ENCODE data around the gene TASP1.

Gene TASP1

DNA sequence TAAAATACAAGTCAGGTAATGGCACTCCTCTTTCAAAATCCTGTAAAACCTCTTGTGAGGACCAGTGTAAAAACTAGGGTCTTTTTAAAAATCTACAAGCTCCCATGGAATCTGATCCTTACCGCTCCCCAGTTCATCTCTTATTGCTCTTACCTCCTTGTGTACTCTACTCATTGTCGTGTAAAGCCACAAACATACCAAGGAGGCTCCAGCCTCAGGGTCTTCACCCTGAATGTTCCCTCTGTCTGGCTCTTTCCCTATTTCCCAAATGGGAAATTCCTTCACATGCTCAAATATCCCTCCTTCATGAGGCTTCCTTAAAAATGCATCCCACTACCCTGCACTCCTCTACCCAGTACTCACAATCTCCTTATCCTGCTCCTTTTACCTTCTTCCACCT is 67.1 kb downstream of the TASP1 start:
- DNase-seq (ENCODE audit: low spot score), result no peak

DNA sequence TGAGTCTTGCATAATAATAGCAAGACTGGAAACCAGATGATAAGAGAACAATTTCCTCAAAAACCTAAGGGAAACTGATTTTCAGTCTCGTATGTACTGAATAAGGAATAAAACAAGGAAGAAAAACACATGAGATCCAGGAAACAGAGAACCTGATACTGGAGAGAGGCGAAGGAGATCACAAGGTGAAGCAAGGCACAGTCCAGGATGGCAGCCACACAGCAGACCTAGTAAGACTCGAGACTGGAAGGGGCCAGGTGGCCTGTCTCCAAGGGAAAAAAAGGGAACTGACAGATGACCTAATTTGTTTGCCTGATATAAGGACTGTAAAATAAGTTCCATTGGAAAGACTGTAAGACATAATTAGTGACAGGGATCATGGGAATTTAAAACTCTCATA is 71.1 kb downstream of the TASP1 start:
- DNase-seq (ENCODE audit: low spot score), result no peak

DNA sequence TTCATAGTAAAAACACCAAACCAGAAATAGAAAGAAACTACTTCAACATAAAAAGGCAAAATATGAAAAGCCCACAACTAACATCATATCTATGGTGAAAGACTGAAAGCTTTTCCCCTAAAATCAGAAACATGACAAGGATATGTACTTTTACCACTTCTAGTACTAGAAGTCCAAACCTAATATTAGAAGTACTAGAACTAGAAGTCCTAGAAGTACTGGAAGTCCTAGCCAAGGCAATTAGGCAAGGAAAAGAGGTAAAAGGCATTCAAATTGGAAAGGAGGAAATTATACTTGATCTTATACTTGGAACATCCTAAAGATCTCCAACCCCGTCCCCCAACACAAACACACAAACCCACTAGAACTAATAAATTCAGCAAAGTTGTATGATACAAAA is 74.9 kb downstream of the TASP1 start:
- DNase-seq (ENCODE audit: low spot score), result no peak

DNA sequence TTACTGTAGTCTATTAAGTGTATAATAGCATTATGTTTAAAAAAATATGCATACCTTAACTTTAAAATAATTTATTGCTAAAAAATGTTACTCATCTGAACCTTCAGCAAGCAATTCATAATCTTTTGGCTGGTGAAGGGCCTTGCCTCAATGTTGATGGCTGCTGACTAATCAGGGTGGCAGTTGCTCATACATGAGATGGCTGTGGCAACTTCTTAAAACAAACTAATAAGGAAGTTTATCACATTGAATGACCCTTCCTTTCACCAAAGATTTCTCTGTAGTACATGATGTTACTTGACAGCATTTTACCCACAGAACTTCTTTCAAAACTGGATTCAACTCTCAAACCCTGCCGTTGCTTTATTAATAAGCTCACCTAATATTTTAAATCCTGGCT is 84.0 kb downstream of the TASP1 start:
- DNase-seq (ENCODE audit: low spot score), result no peak

DNA sequence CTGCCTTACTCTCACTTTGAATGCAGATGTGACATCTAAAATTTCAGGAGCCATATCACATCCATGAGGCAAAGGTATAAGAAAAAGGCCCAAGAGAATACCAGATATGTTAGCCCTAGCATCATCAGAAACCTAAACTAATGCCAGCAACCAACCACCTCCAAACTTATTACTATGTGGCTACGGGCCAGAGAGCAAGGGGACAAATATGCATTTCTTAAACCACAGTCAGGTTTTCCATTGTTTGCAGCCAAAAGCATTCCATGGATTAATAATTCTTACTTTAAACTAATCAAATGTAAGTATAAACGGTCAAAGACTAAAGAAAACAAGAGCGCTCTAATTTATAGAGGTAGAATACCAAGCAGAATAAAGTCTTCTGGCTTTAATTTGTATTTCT is 84.7 kb downstream of the TASP1 start:
- DNase-seq (ENCODE audit: low spot score), result no peak

DNA sequence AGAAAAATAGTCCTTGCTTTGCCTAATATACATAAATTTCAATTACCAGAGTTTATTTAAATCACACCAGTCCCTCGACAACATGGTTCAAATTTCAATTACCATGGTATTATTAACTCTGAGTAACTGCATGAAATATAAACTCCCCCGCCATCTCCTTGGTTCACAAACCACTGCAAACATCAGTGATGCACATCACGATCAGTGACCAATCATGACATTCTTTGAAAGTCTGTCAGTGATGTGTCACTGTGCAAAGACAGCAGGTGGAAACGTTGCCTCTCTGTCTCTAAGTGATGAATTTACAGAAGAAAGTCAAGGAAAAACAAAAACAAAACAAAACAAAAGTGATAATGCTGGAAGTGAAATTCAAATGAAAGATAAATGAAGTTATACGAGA is 86.7 kb downstream of the TASP1 start:
- no peak for DNase-seq (ENCODE audit: low spot score)

DNA sequence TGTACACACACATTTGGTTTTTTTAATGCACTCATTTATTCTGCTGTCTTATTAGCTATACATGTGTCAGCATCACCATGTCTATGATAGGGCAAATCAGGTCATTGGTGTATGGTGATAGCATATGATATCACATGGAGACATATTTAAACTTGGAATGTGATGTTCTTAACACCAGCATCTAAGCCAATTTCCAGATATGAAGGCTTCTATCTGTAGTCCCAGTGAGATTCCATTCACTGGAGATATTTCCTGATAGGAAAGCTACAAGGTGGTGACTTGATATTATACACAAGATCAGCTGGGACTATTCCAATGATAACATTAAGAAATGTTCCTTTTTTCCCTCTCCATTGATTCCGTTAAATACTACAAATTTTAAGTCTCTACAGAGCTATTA is 89.3 kb downstream of the TASP1 start:
- no peak for DNase-seq (ENCODE audit: low spot score)

DNA sequence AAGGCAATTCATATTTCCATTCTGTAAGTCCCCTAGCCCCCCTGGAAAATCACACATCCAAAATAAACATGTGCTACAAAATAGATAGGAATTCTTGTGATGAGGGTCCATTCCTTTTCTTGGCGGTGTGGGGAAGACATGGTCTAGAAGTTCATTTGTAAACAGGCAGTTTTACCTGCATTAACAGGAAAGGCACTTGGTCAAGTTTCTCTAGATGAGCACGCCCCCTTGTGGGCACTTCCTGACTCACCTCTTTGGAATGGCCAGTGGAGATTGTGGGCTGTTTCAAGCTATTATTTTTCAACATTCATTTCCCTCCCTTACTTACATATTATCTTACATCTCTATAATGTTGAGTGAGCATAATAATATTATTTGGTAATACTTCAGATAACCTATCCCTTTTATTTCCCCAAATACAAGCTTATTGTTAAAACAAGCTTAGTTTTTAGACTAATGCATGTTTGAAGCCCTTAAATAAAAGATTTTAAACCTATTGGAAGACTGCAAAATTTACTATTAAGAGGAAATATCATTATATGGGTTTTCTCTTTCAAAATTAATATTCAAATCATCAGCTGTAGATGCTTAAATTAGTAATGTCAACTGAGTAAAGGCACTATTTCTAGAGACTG is 92.1 kb downstream of the TASP1 start:
- DNase-seq (ENCODE audit: low spot score), result peak; percentile 12

DNA sequence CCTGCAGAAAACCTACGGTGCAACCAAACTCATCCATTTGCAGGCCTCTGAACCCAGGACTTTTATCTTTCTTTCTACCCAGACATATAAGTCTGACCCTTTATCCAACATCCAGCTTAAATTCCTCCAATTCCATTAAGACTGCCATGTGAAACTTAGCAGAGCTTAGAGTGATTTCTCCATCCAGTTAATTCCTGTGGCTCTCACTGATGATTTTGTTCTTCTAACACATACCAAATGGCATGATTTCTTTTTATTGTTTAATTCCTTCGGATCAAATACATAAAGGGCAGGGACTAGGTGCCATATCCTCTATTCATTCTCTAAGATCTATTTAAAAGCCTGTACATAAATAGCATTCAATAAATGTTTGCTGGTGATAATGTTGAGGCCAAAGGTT is 92.9 kb downstream of the TASP1 start:
- DNase-seq (ENCODE audit: low spot score), result no peak

DNA sequence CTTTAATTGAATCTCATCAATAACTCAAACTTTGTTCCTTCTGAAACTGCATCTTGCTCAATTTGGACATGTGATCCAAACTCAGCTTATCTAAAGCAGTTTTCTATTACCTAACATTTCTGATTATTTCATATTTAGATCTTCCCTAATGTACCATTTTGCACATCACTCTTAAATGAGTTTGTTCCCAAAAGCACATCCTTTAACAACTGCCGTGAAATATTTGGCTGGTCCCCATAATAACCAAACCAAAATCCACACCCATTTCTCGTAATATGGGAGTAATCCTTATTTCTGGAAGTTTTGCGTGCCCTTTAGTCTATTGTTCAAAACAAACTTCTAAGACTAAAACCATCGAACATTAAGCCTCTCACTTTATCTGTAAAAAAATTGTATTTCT is 94.9 kb downstream of the TASP1 start:
- DNase-seq (ENCODE audit: low spot score), result no peak

DNA sequence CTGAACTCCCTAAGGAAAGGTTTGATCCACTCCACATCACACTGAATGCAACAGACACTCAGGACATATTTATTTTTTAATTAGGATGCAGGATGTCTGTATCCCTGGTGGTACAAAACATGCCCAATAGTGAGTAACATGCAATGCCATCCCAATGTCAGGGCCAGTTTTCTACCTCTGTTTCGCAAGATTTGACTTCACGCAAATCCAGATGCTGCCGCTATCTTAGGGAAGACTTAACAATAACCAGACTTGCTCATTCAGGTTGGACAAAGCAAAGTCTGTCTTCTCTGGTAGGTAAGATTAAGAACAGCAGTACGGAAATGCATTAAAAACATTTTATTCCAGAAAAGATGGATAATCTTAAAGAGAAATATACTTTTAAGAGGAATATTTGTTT is 103.1 kb downstream of the TASP1 start:
- no peak for DNase-seq (ENCODE audit: low spot score)

DNA sequence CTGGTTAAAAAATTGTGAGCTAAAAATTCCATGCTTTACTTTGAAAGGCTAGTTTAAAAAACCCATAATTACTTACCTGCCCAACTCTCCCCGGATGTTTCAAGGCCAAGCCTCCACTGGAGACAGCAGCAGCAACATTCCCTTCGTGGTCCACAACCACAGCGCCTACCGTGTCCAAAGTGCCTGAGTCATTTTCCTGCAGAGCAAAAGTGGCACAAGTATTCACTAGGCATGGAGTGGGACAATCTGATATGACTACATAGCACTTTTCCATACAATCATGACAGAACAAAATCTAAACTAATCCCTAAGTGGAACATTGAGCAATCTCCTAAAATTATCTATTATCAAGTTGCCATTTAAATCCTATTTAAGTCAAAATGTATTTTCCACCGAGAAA is 104.8 kb downstream of the TASP1 start:
- no peak for DNase-seq (ENCODE audit: low spot score)

DNA sequence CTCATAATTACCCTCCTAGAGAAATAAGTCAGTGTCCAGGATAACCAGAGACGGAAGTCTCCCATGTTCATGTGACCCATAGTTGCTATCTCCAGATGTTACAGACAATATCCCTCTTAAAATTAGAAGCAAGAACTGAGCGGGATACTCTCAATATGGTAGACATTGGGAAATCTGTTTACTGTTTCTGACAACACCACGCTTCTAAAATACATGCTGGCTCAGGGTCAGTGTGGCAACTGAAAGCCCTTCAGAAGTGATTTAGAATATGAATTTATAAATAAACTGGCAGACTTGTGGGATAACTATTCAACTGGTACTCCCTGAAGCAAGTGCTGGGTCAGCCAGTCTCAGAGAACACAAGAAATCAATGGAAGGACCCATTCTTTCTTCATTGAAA is 108.6 kb downstream of the TASP1 start:
- DNase-seq (ENCODE audit: low spot score), result no peak

DNA sequence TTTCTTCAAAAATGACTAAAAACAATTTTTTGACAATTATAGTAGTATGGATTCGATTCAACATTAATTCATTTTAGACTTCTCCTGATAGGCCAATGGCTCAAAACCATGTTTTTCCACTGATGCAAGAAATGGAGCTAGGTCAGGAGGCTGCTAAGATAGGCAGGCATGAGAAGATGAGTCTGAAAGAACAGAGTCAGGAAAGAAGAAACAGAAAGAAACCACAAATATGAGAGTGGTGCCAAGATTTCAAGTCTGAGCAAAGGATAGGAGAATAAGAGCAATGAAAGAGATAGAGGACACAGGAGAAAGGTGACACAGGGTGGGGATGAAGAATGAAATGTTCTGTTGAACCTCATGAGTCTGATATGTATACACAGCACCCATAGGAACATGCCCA is 112.2 kb downstream of the TASP1 start:
- no peak for DNase-seq (ENCODE audit: low spot score)

DNA sequence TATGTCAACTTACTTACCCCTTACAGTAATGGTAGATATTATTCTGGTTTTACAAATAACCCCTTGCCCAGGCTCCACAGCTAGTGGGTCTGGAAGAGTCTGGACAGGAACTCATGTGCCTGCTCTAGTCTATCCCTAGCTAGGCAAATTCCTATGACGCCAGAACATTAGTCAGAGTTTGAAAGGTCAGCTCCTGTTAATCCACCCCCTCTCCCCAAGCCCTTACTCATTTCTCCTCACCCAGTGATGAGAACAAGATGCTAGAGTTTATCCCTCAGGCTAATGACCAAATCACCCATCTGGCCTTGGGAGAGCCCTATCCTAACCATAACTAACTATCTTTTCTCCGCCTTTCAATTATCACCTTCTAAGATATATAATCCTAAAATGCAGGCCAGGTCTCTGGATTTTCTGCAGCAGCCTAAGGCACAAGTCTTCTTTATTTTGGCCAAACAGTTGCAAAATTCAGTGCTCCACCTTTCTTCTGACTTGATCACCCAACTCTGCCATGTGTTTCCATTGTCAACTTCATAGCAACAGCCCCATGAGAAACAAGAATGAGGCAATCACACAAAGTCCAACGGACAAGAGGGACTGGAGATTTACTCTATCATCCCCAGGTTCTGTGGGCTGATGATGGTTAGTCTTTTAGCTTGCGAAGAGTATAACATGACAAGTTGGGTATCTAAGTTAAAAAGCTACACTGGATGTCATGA is 113.3 kb downstream of the TASP1 start:
- no peak for DNase-seq (ENCODE audit: low spot score)

DNA sequence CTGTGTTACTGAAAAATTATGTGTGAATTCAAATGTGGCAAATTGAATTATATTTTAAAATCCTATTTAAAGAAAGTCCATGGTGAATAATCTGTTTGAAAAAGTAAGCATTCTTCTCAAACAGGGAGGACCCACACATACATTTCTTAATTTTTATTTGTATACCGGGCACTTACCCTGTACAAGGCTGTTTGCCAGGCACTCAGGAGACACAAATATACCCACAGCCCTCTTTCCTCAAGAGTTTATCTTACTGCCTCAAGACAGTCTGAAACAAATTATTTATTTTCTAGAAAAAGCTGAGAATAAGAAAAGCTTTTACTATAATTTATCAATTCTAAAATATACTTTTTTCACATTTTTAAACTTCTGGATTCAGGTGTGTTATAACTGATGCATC is 114.4 kb downstream of the TASP1 start:
- no peak for DNase-seq (ENCODE audit: low spot score)

DNA sequence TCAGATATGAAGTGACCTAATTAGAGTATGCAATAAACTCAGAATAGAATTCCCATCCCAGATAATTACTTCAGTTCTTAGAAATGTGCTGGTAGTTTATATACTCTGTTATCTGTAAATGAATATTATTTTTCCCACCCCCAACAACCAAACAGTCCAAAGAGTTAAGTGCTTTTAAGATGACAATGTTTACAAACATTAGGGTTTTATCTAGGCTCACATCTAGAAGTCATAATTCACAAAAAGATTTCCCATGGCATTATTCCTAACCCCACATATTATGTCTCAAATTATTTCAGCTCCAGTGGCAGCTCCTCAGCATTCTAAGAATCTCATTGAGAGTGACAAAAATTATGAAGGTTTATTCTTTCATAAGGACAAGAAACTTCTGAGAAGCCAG is 120.9 kb downstream of the TASP1 start:
- no peak for DNase-seq (ENCODE audit: low spot score)

DNA sequence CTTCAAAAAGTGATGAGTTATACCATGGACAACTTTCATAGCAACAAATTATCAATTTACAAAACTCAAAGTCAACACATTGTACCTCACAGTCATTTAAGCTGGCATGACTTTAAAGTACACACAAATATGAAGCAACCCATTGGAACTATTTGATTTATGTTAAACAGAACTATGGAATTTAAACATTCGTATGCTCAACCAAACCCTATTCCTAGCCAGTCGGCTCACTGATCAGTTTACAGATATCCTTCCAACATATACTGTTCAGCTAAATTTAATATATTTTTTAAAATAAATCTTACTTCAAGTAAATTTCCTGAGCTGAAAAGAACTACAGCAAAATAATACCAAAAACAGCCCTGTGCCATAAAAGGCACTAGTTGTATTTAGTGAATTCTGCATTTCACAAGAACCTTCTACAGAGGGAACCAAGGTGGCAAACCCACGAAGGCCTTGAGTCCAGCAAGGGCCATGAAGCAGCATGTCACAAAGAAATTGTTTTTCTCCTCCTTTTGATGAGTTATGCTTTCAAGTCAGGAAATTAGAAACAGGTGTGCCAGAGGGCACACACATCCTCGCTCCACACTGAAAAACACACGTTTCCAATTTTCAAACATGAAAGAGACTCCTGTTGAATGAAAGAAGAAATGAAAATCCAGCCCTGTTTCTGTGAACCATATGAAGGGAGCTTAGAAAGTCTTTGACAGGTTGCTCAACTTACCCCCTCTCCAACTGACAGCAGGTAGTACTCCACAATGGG is 122.8 kb downstream of the TASP1 start:
- DNase-seq (ENCODE audit: low spot score), result no peak

DNA sequence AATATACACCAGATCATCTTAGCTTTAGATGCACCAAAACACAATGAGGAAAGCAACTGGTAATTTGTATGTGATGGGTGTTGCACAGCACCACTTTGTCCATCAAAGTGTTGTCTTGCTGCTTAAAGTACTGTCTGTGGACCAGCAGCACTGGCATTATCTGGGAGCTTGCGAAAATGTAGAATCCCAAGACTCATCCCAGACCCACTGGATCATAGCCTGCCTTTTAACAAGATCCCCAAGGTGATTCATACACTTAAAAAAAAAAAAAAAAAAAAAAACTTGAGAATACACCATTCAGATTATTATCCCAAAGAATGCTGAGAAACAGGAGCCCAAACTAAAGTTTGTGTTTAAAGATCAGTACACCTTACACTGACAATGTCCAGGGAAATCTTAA is 123.4 kb downstream of the TASP1 start:
- DNase-seq (ENCODE audit: low spot score), result no peak

DNA sequence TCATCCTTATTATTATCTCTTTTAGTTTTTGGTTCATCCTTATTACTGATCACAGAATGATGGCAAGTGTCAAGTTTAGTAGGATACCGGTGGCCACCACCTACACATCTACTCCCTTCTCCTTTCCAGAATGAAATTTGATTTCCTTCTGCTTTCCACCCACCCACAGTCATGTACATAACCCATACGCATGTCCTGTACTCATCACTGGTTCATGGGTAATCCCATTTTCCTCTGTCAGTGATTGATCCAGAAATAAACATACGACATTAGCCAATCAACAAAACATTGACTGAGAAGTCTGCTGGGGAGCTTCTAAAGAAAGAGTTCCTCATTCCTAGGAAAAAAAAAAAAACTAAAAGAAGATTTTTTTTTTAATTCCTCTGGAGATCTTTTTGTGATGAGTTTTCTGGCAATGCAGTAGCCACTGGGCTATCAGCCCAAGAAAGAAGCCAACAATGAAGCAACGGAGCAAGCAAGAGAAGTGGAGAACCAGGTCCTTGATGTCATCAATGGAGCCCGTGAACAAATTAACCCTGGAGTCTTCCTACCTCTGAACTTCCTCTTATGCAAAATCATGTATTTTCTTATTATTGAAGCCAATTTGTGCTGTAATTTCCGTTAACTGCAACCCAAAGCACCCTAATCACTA is 127.8 kb downstream of the TASP1 start:
- peak; percentile 1 for DNase-seq (ENCODE audit: low spot score)

DNA sequence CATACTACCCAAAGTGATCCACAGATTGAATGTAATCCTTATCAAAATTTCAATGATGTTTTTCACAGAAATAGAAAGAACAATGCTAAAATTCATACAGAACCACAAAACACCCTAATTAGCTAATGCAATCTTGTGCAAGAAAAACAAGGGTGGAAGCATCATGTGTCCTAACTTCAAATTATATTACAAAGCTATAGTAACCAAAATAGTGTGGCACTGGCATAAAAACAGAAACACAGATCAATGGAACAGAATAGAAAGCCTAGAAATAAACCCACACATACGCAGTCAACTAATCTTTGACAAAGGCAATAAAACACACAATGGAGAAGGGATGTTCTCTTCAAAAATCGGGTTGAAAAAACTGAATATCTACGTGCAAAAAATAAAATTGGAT is 131.1 kb downstream of the TASP1 start:
- DNase-seq (ENCODE audit: low spot score), result no peak

DNA sequence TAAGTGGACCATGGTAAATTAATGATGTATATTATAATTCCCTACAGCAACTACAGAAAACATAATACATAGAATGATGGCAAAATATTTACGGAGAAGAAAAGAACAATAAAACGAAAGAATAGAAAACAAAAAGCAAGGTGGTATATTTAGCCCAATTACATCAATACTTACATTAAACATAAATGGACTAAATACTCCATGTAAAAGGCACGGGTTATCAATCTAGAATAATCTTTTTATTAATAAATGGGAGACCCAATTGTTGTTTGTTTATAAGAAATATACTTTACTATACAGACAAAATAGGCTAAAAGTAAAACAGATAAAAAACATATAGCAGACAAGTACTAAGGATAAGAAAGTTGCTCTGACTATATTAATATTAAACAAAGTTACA is 137.2 kb downstream of the TASP1 start:
- no peak for DNase-seq (ENCODE audit: low spot score)

DNA sequence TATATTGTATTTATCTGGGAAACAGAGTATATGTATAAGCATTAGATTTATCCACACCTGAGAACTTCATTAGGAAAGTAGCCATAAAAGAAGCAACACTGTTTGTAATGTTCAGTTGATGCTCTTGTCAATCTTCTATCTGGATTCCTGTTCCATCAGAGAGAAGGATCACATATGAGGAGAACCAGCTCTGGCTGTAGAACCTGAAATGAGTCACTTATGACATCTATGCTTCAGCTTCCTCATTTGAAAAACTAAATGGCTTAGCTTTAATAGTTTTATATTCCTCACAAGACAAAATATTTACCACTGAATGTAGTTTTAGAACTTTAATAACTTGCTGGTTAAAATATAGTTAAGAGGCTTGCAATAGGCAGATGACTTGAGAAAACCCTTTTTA is 144.7 kb downstream of the TASP1 start:
- DNase-seq (ENCODE audit: low spot score), result no peak

All from globus pallidus (tissue), 1 donor.